Tibial nerve (tissue), 4 donors: ENCODE data around the gene MEPE. TPM values are rescaled to one million over a fixed set of nuclear protein-coding genes. Genes with fewer than 3 reads are reported as not detected.

ENCODE experiments used
- DNase-seq, 2 donors: peaks; one replicate each; pipeline ENCODE4 v3.0.0-alpha.2; 2019; ENCODE audit warnings: low spot score in 2 of 2
- H3K27ac ChIP-seq, 4 donors: fragments of 200-600 bp; sonication (generic) in 3 of 4; one replicate each; pipeline ENCODE4 v1.5.1; 2017 to 2019; ENCODE audit warnings: mild to moderate bottlenecking in 1 of 4
- H3K27me3 ChIP-seq, 2 donors: fragments of 200-600 bp; sonication (generic) in 1 of 2; one replicate each; pipeline versions ENCODE4 v1.5.1 to v1.6.0; 2017 to 2019
- H3K36me3 ChIP-seq, 3 donors: fragments of 200-600 bp; sonication (generic); one replicate each; pipeline ENCODE4 v1.5.1; 2018 to 2019
- H3K4me1 ChIP-seq, 4 donors: fragments of 200-600 bp; sonication (generic) in 3 of 4; one replicate each; pipeline ENCODE4 v1.5.1; 2017 to 2019
- H3K4me3 ChIP-seq, 4 donors: fragments of 200-600 bp; sonication (generic) in 3 of 4; one replicate each; pipeline ENCODE4 v1.5.1; 2017 to 2019; ENCODE audit warnings: mild to moderate bottlenecking in 1 of 4, moderate library complexity in 1 of 4
- H3K9me3 ChIP-seq, 4 donors: fragments of 200-600 bp; sonication (generic) in 3 of 4; one replicate each; pipeline ENCODE4 v1.5.1; 2017 to 2019
- EP300 ChIP-seq, 2 donors: sonication (generic); formaldehyde crosslinking; IDR thresholded peaks; one replicate each; pipeline ENCODE4 v1.6.1; 2017; ENCODE audit warnings: antibody characterized with exemption in 2 of 2, mild to moderate bottlenecking in 1 of 2
- POLR2A ChIP-seq, 2 donors: fragments of 450-650 bp; IDR thresholded peaks; one replicate each; pipeline ENCODE4 v1.6.1; 2017; ENCODE audit warnings: antibody characterized with exemption in 2 of 2, mild to moderate bottlenecking in 2 of 2, moderate library complexity in 2 of 2
- WGBS, 2 donors: methylation state at CpG; one replicate each; pipeline ENCODE4 v1.1.5; 2018; 5-methylcytosine and 5-hydroxymethylcytosine counted together
- total RNA-seq, 4 donors: library from RNA; depleted of rRNA; stranded (reverse); fragments of >200 nt; gene quantifications; one replicate each; pipeline ENCODE4 v1.1.0, GENCODE V29; 2016
- TF ChIP-seq, protein P1 (sequence below), 5 experiments: fragments of 200-600 bp in 3 of 5; fragments of 450-650 bp in 2 of 5; sonication (generic) in 3 of 5; IDR thresholded peaks; one replicate each; pipeline ENCODE4 v1.5.1; 2016 to 2019; ENCODE audit warnings: antibody characterized with exemption in 5 of 5, mild to moderate bottlenecking in 3 of 5, moderate library complexity in 2 of 5

The MEPE gene
- total RNA-seq, 4 donors from 2014 or later, result not detected

DNA sequence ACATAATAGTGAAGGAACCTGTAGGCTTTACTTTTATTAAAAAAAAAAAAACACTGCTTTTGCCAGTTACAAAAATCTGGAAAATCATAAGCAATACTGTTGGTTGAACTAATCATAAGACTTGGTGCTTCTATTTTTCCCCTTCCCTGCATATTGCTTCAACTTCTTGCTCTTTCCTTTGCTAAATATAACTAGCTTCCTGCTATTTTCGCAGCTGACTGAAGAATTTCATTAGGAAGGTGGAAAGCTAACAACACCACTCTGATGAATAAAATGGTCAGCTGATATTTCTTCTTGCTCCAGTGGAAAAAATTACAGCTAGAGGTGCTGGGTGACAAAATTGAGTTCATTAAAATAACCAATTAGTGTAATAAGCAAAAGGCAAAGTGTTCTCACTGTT is 39.3 kb downstream of the MEPE start:
- WGBS, 2 donors, result 36 to 37% methylated on average over 1 of the region's 1 CpG
- Histone ChIP-seq H3K4me1 (peaks cover 0 to 10% (median 0%) of the 10 kb centered on the region in 4 donors), H3K27ac (peak overlapping the region in 1 of 4 donors; percentile 35), H3K36me3 (no peaks in the 10 kb centered on the region), H3K4me3 (no peak overlapping the region), H3K9me3 (no peaks in the 10 kb centered on the region), H3K27me3 (no peaks in the 10 kb centered on the region)
- TF ChIP-seq, protein P1, sequence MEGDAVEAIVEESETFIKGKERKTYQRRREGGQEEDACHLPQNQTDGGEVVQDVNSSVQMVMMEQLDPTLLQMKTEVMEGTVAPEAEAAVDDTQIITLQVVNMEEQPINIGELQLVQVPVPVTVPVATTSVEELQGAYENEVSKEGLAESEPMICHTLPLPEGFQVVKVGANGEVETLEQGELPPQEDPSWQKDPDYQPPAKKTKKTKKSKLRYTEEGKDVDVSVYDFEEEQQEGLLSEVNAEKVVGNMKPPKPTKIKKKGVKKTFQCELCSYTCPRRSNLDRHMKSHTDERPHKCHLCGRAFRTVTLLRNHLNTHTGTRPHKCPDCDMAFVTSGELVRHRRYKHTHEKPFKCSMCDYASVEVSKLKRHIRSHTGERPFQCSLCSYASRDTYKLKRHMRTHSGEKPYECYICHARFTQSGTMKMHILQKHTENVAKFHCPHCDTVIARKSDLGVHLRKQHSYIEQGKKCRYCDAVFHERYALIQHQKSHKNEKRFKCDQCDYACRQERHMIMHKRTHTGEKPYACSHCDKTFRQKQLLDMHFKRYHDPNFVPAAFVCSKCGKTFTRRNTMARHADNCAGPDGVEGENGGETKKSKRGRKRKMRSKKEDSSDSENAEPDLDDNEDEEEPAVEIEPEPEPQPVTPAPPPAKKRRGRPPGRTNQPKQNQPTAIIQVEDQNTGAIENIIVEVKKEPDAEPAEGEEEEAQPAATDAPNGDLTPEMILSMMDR (IDR thresholded peaks at IDR 0.05), result no peak
- TF ChIP-seq EP300 (IDR thresholded peaks at IDR 0.05), result peak; percentile 44 to 53
- DNase-seq, result no peak

DNA sequence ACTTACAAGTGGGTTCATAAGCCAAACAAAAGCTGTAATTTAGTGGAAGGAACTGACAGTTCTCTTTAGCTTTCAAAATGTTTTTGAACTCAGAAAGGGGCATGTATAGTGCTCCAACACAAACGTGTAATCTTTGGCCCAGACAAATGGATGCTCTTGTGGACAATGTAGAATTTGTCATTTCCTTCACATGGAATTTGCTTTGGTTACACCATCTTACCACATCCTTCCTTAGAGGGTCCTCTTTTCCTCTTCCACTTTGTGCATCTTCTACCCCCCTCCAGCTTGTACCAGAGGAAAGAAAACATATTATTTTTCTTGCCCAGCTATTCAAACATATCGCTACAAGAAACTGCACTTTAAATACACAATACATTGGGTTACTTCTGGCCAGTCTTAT is 42.4 kb downstream of the MEPE start:
- Histone ChIP-seq H3K9me3 (no peaks in the 10 kb centered on the region), H3K36me3 (no peaks in the 10 kb centered on the region), H3K27ac (no peak overlapping the region), H3K27me3 (no peaks in the 10 kb centered on the region), H3K4me3 (no peak overlapping the region), H3K4me1 (peaks cover 0 to 10% (median 0%) of the 10 kb centered on the region in 4 donors)
- DNase-seq, result no peak
- no peak for TF ChIP-seq POLR2A (IDR thresholded peaks at IDR 0.05)
- TF ChIP-seq, protein P1 (IDR thresholded peaks at IDR 0.05), result no peak
- TF ChIP-seq EP300 (IDR thresholded peaks at IDR 0.05), result no peak
- WGBS, 2 donors, result 49 to 50% methylated on average over 2 of the region's 2 CpGs

DNA sequence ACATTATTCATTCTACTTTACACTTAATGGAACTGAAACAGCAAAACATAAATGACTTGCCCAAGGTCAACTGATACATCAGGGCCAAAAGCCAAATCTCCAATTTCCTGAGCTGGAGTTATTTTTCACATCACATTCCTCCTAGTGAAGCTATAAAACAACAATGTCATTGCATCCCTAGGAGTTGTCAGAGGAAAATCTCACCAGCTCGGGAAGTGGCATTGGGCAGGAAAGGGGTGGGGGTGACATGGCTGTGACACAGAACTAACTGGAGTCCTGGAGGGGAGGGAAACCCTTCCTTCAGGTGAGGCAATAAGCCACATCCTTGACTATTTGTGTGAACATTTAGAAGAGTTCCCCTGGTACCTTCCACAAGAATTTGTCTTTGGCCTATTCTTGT is 47.3 kb downstream of the MEPE start:
- TF ChIP-seq, protein P1 (IDR thresholded peaks at IDR 0.05), result no peak
- no peak for TF ChIP-seq POLR2A (IDR thresholded peaks at IDR 0.05)
- no peak for TF ChIP-seq EP300 (IDR thresholded peaks at IDR 0.05)
- H3K36me3 ChIP-seq, result no peaks in the 10 kb centered on the region
- H3K27ac ChIP-seq, result no peak overlapping the region
- no peak overlapping the region for H3K4me3 ChIP-seq
- H3K4me1 ChIP-seq, result no peaks in the 10 kb centered on the region
- DNase-seq, result no peak
- H3K27me3 ChIP-seq, result no peaks in the 10 kb centered on the region
- 44 to 54% methylated on average over 1 of the region's 1 CpG for WGBS, 2 donors
- no peaks in the 10 kb centered on the region for H3K9me3 ChIP-seq

DNA sequence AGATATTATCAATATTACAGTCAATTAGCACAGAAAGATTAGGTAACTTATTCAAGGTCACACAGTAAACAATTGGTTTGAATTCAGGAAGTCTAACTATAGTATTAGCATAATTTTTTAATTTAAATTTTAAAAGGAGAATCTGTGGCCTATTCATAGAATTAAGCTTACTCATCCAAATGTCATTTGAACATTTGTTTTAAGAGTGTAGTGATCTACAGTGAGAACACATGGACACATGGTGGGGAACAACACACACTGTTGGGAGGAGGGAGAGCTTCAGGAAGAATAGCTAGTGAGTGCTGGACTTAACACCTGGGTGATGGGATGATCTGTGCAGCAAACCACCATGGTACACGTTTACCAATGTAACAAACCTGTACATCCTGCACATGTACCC is 48.3 kb downstream of the MEPE start:
- 84 to 91% methylated on average over 1 of the region's 1 CpG for WGBS, 2 donors
- Histone ChIP-seq H3K4me3 (no peak overlapping the region), H3K27ac (no peak overlapping the region), H3K36me3 (no peaks in the 10 kb centered on the region), H3K27me3 (no peaks in the 10 kb centered on the region), H3K9me3 (no peaks in the 10 kb centered on the region), H3K4me1 (no peaks in the 10 kb centered on the region)
- TF ChIP-seq, protein P1 (IDR thresholded peaks at IDR 0.05), result no peak
- TF ChIP-seq POLR2A (IDR thresholded peaks at IDR 0.05) (no peak), EP300 (IDR thresholded peaks at IDR 0.05) (no peak)
- DNase-seq, result no peak

DNA sequence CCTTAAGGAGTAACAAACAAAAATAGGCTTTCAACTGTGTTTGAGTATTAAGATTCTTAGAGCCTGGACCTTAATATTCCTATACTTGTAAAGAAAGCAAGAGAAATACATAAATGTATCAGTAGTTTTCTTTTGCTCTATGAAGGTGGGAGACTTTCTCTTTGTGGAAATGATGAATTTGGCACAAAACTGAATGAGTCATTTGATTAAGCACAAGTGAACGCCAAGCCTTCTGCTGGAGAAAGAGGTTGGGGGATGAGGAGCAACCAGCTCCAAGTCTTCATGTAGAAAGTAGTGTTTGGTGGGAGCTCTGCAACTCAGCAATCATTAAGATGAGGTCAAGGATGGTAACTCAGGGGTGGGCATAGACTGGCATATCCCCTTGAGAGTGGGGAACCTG is 49.6 kb downstream of the MEPE start:
- H3K36me3 ChIP-seq, result no peaks in the 10 kb centered on the region
- H3K4me1 ChIP-seq, result no peaks in the 10 kb centered on the region
- H3K27ac ChIP-seq, result no peak overlapping the region
- TF ChIP-seq EP300 (IDR thresholded peaks at IDR 0.05), result no peak
- TF ChIP-seq POLR2A (IDR thresholded peaks at IDR 0.05), result no peak
- TF ChIP-seq, protein P1 (IDR thresholded peaks at IDR 0.05), result no peak
- no peak overlapping the region for H3K4me3 ChIP-seq
- H3K9me3 ChIP-seq, result no peaks in the 10 kb centered on the region
- 35 to 44% methylated on average over 1 of the region's 1 CpG for WGBS, 2 donors
- H3K27me3 ChIP-seq, result no peaks in the 10 kb centered on the region
- DNase-seq, result no peak
